Astrocyte (in vitro differentiated cells and primary cell): ENCODE results near the gene GPM6B. TPM values are rescaled to one million over a fixed set of nuclear protein-coding genes. Genes with fewer than 3 reads are reported as not detected.

ENCODE experiments used
- DNase-seq: peaks from one replicate; pipeline ENCODE4 v3.0.0-alpha.2; 2010; ENCODE audit warnings: low read depth
- FAIRE-seq: peaks from 2 replicates; lab custom pipeline; 2011; peaks lifted over from hg19 to GRCh38; lab: Jason Lieb, UNC
- H2AFZ ChIP-seq: 2 replicates; pipeline ENCODE4 v1.6.0; 2012; ENCODE audit warnings: low read depth, low read length, inconsistent platforms
- H3K27ac ChIP-seq: 2 replicates; pipeline ENCODE4 v1.5.1; 2011; ENCODE audit warnings: low read depth, low read length, inconsistent platforms
- H3K27me3 ChIP-seq: 2 replicates; pipeline ENCODE4 v1.6.0; 2011; ENCODE audit warnings: low read length, inconsistent platforms; ENCODE audit not compliant: insufficient read depth
- H3K36me3 ChIP-seq: 2 replicates; pipeline ENCODE4 v1.5.1; 2011; ENCODE audit warnings: low read length, inconsistent platforms; ENCODE audit not compliant: insufficient read depth
- H3K4me1 ChIP-seq: 2 replicates; pipeline ENCODE4 v1.5.1; 2011; ENCODE audit warnings: low read length, inconsistent platforms; ENCODE audit not compliant: insufficient read depth
- H3K4me2 ChIP-seq: 2 replicates; pipeline ENCODE4 v1.6.0; 2012; ENCODE audit warnings: low read length, inconsistent platforms
- H3K4me3 ChIP-seq: 2 replicates; pipeline ENCODE4 v1.5.1; 2011; ENCODE audit warnings: low read depth, mild to moderate bottlenecking, low read length, inconsistent platforms; ENCODE audit not compliant: insufficient read depth
- H3K79me2 ChIP-seq: 2 replicates; pipeline ENCODE4 v1.6.0; 2012; ENCODE audit warnings: mild to moderate bottlenecking, low read length, inconsistent platforms; ENCODE audit not compliant: insufficient read depth
- H3K9ac ChIP-seq: 2 replicates; pipeline ENCODE4 v1.6.0; 2012; ENCODE audit warnings: mild to moderate bottlenecking, low read length, inconsistent platforms
- H3K9me3 ChIP-seq: 2 replicates; pipeline ENCODE4 v1.5.1; 2012; ENCODE audit warnings: low read depth, mild to moderate bottlenecking, low read length, inconsistent platforms; ENCODE audit not compliant: insufficient read depth
- H4K20me1 ChIP-seq: 2 replicates; pipeline ENCODE4 v1.6.0; 2012; ENCODE audit warnings: low read length, inconsistent platforms; ENCODE audit not compliant: insufficient read depth
- H3K27ac Mint-ChIP-seq: one replicate; pipeline ENCODE4 v1.8.0; 2021; ENCODE audit warnings: mild to moderate bottlenecking, mixed read lengths; ENCODE audit not compliant: unreplicated experiment
- H3K27me3 Mint-ChIP-seq: one replicate; pipeline ENCODE4 v1.8.0; 2021; ENCODE audit warnings: low read depth, mixed read lengths; ENCODE audit not compliant: unreplicated experiment
- H3K36me3 Mint-ChIP-seq: one replicate; pipeline ENCODE4 v1.8.0; 2021; ENCODE audit warnings: low read depth, mixed read lengths; ENCODE audit not compliant: unreplicated experiment
- H3K4me1 Mint-ChIP-seq: one replicate; pipeline ENCODE4 v1.8.0; 2021; ENCODE audit warnings: low read depth, mixed read lengths; ENCODE audit not compliant: unreplicated experiment
- H3K4me3 Mint-ChIP-seq: one replicate; pipeline ENCODE4 v1.8.0; 2021; ENCODE audit warnings: mild to moderate bottlenecking, moderate library complexity, mixed read lengths; ENCODE audit not compliant: unreplicated experiment
- H3K9me3 Mint-ChIP-seq: one replicate; pipeline ENCODE4 v1.8.0; 2021; ENCODE audit warnings: mild to moderate bottlenecking, mixed read lengths; ENCODE audit not compliant: unreplicated experiment
- EZH2 ChIP-seq: IDR thresholded peaks from 2 replicates; pipeline ENCODE4 v1.6.1; 2012; ENCODE audit warnings: mild to moderate bottlenecking, low read length, inconsistent platforms; ENCODE audit not compliant: insufficient read depth
- total RNA-seq: library from RNA; stranded (reverse); gene quantifications from 2 replicates; pipeline ENCODE4 v1.2.1, GENCODE V29; 2021
- TF ChIP-seq, protein P1 (sequence below): IDR thresholded peaks from 2 replicates; pipeline ENCODE4 v1.5.1; 2011; ENCODE audit warnings: low read depth, mild to moderate bottlenecking, inconsistent platforms, low read length, moderate library complexity; ENCODE audit not compliant: insufficient read depth

The GPM6B gene
- total RNA-seq, 1 donor from 2014 or later = 21.5 TPM

DNA sequence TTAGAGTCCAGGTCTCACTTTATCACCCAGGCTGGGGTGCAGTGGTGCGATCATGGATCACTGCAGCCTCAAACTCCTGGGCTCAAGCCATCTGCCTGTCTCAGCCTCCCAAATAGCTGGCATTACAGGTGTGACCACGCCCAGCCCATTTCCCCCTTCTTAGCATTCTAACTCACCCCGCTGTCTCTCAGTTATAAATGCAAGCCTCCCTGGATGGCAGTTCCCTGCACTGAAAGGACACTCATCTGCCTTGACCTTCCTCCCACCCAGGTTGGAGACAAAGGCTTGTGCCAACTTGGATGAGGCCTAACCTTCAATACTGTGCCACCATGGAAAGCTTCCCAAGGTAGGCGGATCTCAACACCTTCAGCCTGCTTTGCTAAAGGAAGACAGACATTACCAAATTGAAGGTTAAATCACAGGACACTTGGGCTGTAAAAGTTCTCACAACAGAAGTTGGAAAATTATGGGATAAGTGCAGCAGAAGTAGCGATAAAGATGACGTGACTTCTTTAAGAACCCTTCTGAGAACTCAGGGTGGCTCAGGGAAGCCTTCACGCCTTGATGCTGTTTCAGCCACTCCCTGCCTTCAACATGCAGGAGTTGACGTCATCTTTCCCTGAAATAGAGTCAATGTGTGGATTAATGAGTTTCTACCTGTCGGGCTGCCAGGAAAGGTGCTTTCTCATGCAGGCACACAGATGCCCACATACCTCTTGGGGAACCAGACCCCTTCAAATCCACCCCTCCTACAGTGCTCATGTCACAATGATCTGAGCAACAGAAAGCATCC lies 10.6 kb upstream of the GPM6B start:
- Histone ChIP-seq H4K20me1 (no peaks in the 10 kb centered on the region), H3K79me2 (no peaks in the 10 kb centered on the region), H3K4me1 (no peaks in the 10 kb centered on the region), H3K36me3 (no peaks in the 10 kb centered on the region), H3K4me2 (no peak overlapping the region), H3K9ac (no peak overlapping the region), H2AFZ (no peak overlapping the region), H3K9me3 (no peaks in the 10 kb centered on the region), H3K27me3 (no peaks in the 10 kb centered on the region), H3K27ac (no peak overlapping the region), H3K4me3 (no peak overlapping the region)
- H3K27me3 Mint-ChIP-seq = no peaks in the 10 kb centered on the region
- DNase-seq (no peak), FAIRE-seq (no peak)
- H3K4me3 Mint-ChIP-seq = no peak overlapping the region
- H3K27ac Mint-ChIP-seq = no peak overlapping the region
- no peak for TF ChIP-seq EZH2
- TF ChIP-seq, protein P1, sequence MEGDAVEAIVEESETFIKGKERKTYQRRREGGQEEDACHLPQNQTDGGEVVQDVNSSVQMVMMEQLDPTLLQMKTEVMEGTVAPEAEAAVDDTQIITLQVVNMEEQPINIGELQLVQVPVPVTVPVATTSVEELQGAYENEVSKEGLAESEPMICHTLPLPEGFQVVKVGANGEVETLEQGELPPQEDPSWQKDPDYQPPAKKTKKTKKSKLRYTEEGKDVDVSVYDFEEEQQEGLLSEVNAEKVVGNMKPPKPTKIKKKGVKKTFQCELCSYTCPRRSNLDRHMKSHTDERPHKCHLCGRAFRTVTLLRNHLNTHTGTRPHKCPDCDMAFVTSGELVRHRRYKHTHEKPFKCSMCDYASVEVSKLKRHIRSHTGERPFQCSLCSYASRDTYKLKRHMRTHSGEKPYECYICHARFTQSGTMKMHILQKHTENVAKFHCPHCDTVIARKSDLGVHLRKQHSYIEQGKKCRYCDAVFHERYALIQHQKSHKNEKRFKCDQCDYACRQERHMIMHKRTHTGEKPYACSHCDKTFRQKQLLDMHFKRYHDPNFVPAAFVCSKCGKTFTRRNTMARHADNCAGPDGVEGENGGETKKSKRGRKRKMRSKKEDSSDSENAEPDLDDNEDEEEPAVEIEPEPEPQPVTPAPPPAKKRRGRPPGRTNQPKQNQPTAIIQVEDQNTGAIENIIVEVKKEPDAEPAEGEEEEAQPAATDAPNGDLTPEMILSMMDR = no peak
- no peaks in the 10 kb centered on the region for H3K4me1 Mint-ChIP-seq
- peaks cover 2% of the 10 kb centered on the region for H3K36me3 Mint-ChIP-seq
- no peaks in the 10 kb centered on the region for H3K9me3 Mint-ChIP-seq

DNA sequence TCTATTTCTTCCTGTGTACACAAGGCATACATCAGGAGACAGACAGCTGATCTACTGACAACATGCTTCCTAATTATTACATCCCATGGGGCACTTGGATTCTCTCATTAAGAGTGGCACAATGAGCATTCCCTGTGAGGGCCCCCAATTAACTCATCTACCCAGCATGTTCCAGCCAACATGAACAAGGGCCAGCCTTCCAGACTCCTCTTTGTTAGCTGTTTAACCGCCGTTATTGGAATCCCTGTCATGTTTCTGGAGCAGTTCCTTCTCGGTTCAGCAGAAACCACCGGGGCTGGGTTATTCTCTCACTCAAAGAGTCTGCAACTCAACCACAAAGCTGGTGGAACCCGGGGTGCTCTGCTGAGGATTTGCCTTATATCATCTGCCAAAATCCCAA lies 9.9 kb upstream of the GPM6B start:
- Histone ChIP-seq H3K27ac (no peak overlapping the region), H3K27me3 (no peaks in the 10 kb centered on the region), H3K79me2 (no peaks in the 10 kb centered on the region), H3K4me3 (no peak overlapping the region), H3K9ac (no peak overlapping the region), H2AFZ (no peak overlapping the region), H3K4me2 (no peak overlapping the region), H3K36me3 (no peaks in the 10 kb centered on the region), H3K9me3 (no peaks in the 10 kb centered on the region), H4K20me1 (no peaks in the 10 kb centered on the region), H3K4me1 (no peaks in the 10 kb centered on the region)
- peaks cover 2% of the 10 kb centered on the region for H3K36me3 Mint-ChIP-seq
- DNase-seq (no peak), FAIRE-seq (peak; percentile 56)
- no peak overlapping the region for H3K27ac Mint-ChIP-seq
- H3K27me3 Mint-ChIP-seq = no peaks in the 10 kb centered on the region
- H3K4me3 Mint-ChIP-seq = no peak overlapping the region
- TF ChIP-seq, protein P1 = no peak
- no peak for TF ChIP-seq EZH2
- no peaks in the 10 kb centered on the region for H3K9me3 Mint-ChIP-seq
- H3K4me1 Mint-ChIP-seq = no peaks in the 10 kb centered on the region

DNA sequence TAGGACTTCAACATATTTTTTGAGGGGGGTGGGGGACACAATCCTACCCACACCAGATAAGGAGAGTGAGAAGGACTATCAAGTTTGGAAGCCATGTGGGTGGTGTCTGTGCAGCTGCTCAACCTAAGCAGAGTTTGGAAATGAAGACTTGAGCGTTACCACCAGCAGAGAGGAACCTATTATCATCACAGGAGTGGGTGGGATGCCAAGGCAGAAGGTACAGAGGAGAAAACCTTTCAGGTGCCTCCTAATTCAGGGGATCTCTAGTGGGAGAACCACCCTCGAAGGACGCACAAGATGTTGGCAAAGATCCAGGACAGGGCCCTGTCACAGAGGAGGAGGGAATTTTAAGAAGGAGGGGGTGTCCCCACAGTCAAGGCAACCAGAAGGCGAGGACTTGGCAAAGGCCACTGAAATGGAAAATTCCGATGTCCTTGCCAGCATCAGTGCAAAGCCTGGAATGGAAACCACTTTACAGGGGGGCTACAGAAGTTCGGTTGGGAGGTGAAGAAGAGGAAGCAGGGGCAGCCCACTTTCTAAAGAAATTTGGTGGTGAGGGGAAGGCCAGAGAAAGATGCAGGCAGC lies 8.4 kb upstream of the GPM6B start:
- Mint-ChIP-seq H3K27ac (no peak overlapping the region), H3K9me3 (no peaks in the 10 kb centered on the region), H3K4me1 (no peaks in the 10 kb centered on the region), H3K27me3 (no peaks in the 10 kb centered on the region), H3K4me3 (no peak overlapping the region), H3K36me3 (peaks cover 2% of the 10 kb centered on the region)
- H3K79me2 ChIP-seq = no peaks in the 10 kb centered on the region
- H3K27me3 ChIP-seq = no peaks in the 10 kb centered on the region
- H3K4me1 ChIP-seq = no peaks in the 10 kb centered on the region
- no peaks in the 10 kb centered on the region for H3K36me3 ChIP-seq
- H2AFZ ChIP-seq = no peak overlapping the region
- H3K4me2 ChIP-seq = no peak overlapping the region
- TF ChIP-seq EZH2 = no peak
- TF ChIP-seq, protein P1 = no peak
- no peaks in the 10 kb centered on the region for H3K9me3 ChIP-seq
- peak; percentile 37 for FAIRE-seq
- no peaks in the 10 kb centered on the region for H4K20me1 ChIP-seq
- H3K27ac ChIP-seq = no peak overlapping the region
- no peak overlapping the region for H3K4me3 ChIP-seq
- no peak overlapping the region for H3K9ac ChIP-seq
- DNase-seq = no peak
